ENCODE results near the gene IGFBPL1. TPM values are rescaled to one million over a fixed set of nuclear protein-coding genes. Genes with fewer than 3 reads are reported as not detected.
A peak's percentile ranks its signal among the peaks of the same experiment; 100 is the strongest.

The IGFBPL1 gene
- total RNA-seq, 3 donors from 2014 or later = 0.38 to 0.63 TPM; not detected in 1

GRCh38 chr9:38436708-38437107, 12.5 kb upstream of the IGFBPL1 start:
- DNase-seq = no peak
- H3K9me3 ChIP-seq = no peaks in the 10 kb centered on the region
- no peaks in the 10 kb centered on the region for H3K36me3 ChIP-seq (ENCODE audit: low read depth)
- ATAC-seq = no peak
- H3K4me3 ChIP-seq = no peak overlapping the region
- intact Hi-C loops (cut with DNase I, micrococcal nuclease) = no loop called here
- TF ChIP-seq CTCF (IDR thresholded peaks at IDR 0.05) = no peak
- H3K4me1 ChIP-seq (ENCODE audit: low read depth) = peaks cover 4% of the 10 kb centered on the region

- peaks cover 4% of the 10 kb centered on the region for H3K4me1 ChIP-seq (ENCODE audit: low read depth)
- no peaks in the 10 kb centered on the region for H3K9me3 ChIP-seq
- ATAC-seq = no peak
- TF ChIP-seq CTCF (IDR thresholded peaks at IDR 0.05) = no peak
- intact Hi-C loops (cut with DNase I, micrococcal nuclease) = no loop called here
- H3K4me3 ChIP-seq = no peak overlapping the region
- no peaks in the 10 kb centered on the region for H3K36me3 ChIP-seq (ENCODE audit: low read depth)
- no peak for DNase-seq
These were observed 11.3 kb upstream of the IGFBPL1 start for GRCh38 chr9:38435521-38435920.

GRCh38 chr9:38434853-38435252, 10.6 kb upstream of the IGFBPL1 start:
- TF ChIP-seq CTCF (IDR thresholded peaks at IDR 0.05) = no peak
- intact Hi-C loops (cut with DNase I, micrococcal nuclease) = no loop called here
- peak in 1 of 3 donors; percentile 26 for DNase-seq

GRCh38 chr9:38434365-38434764, 10.1 kb upstream of the IGFBPL1 start:
- DNase-seq (no peak), ATAC-seq (no peak)
- Histone ChIP-seq H3K4me1 (ENCODE audit: low read depth) (peaks cover 4% of the 10 kb centered on the region), H3K9me3 (no peaks in the 10 kb centered on the region), H3K4me3 (no peak overlapping the region), H3K36me3 (ENCODE audit: low read depth) (no peaks in the 10 kb centered on the region)
- intact Hi-C loops (cut with DNase I, micrococcal nuclease) = no loop called here
- no peak for TF ChIP-seq CTCF (IDR thresholded peaks at IDR 0.05)

More at GRCh38 chr9:38434853-38435252, 10.6 kb upstream of the IGFBPL1 start:
- peak; percentile 84 for ATAC-seq
- Histone ChIP-seq H3K4me1 (ENCODE audit: low read depth) (peaks cover 4% of the 10 kb centered on the region), H3K4me3 (no peak overlapping the region), H3K9me3 (no peaks in the 10 kb centered on the region), H3K36me3 (ENCODE audit: low read depth) (no peaks in the 10 kb centered on the region)

GRCh38 chr9:38432922-38433510, 8.8 kb upstream of the IGFBPL1 start:
- peaks cover 4% of the 10 kb centered on the region for H3K4me1 ChIP-seq (ENCODE audit: low read depth)
- H3K36me3 ChIP-seq (ENCODE audit: low read depth) = no peaks in the 10 kb centered on the region
- intact Hi-C loops (cut with DNase I, micrococcal nuclease) = no loop called here
- DNase-seq (peak in 1 of 3 donors; percentile 28), ATAC-seq (peak; percentile 46)
- H3K4me3 ChIP-seq = no peak overlapping the region
- no peaks in the 10 kb centered on the region for H3K9me3 ChIP-seq
- peak; percentile 29 for TF ChIP-seq CTCF (IDR thresholded peaks at IDR 0.05)

GRCh38 chr9:38431116-38431515, 6.9 kb upstream of the IGFBPL1 start:
- Histone ChIP-seq H3K36me3 (ENCODE audit: low read depth) (no peaks in the 10 kb centered on the region), H3K9me3 (no peaks in the 10 kb centered on the region), H3K4me3 (no peak overlapping the region), H3K4me1 (ENCODE audit: low read depth) (no peaks in the 10 kb centered on the region)
- intact Hi-C loops (cut with DNase I, micrococcal nuclease) = no loop called here
- DNase-seq = no peak
- no peak for ATAC-seq
- TF ChIP-seq CTCF (IDR thresholded peaks at IDR 0.05) = no peak
